Stimulated activated CD4-positive, alpha-beta T cell treated with anti-CD3 and anti-CD28 coated beads, Interleukin-15, amount 100 ng/mL, for 48 hours (primary cell): ENCODE results near the gene CLMP.
"Not testable (repeated sequence)": the region's sequence is repeated elsewhere in the genome, so short reads cannot be mapped to it uniquely, and the experiment has no call there.

ENCODE experiments used
- DNase-seq, 2 donors: peaks; one replicate each; pipeline ENCODE4 v3.0.0-alpha.2; 2020; ENCODE audit warnings: low read depth in 2 of 2

CLMP gene

GRCh38 chr11:123168955-123169484 lies 26.0 kb downstream of the CLMP start:
- DNase-seq = no peak

- no peak for DNase-seq
These were observed 26.8 kb downstream of the CLMP start for GRCh38 chr11:123168241-123168640.

- no peak for DNase-seq
These were observed 28.9 kb downstream of the CLMP start for GRCh38 chr11:123166071-123166559.

- DNase-seq = no peak
These were observed 30.2 kb downstream of the CLMP start for GRCh38 chr11:123164732-123165450.

- DNase-seq = no peak
These were observed 31.4 kb downstream of the CLMP start for GRCh38 chr11:123163621-123164020.

- no peak for DNase-seq
These were observed 33.5 kb downstream of the CLMP start for GRCh38 chr11:123161376-123162030.

- no peak for DNase-seq
These were observed 35.7 kb downstream of the CLMP start for GRCh38 chr11:123159183-123159857.

- DNase-seq = no peak
These were observed 36.7 kb downstream of the CLMP start for GRCh38 chr11:123158033-123159003.

- no peak for DNase-seq
These were observed 42.1 kb downstream of the CLMP start for GRCh38 chr11:123152951-123153350.

- DNase-seq = not testable (repeated sequence)
These were observed 42.7 kb downstream of the CLMP start for GRCh38 chr11:123152346-123152745.

GRCh38 chr11:123151796-123152195 lies 43.3 kb downstream of the CLMP start:
- DNase-seq = no peak

GRCh38 chr11:123151366-123151765 lies 43.7 kb downstream of the CLMP start:
- no peak for DNase-seq

GRCh38 chr11:123150882-123151281 lies 44.2 kb downstream of the CLMP start:
- DNase-seq = no peak

GRCh38 chr11:123148965-123149364 lies 46.1 kb downstream of the CLMP start:
- DNase-seq = no peak

GRCh38 chr11:123145661-123146060 lies 49.4 kb downstream of the CLMP start:
- no peak for DNase-seq

GRCh38 chr11:123145220-123145619 lies 49.8 kb downstream of the CLMP start:
- no peak for DNase-seq

GRCh38 chr11:123144707-123145106 lies 50.3 kb downstream of the CLMP start:
- no peak for DNase-seq

- DNase-seq = no peak
These were observed 51.1 kb downstream of the CLMP start for GRCh38 chr11:123143921-123144320.

- DNase-seq = no peak
These were observed 51.6 kb downstream of the CLMP start for GRCh38 chr11:123143476-123143875.

- no peak for DNase-seq
These were observed 55.8 kb downstream of the CLMP start for GRCh38 chr11:123139206-123139605.
